ENCODE results near the gene KIAA1671.

KIAA1671 gene

DNA sequence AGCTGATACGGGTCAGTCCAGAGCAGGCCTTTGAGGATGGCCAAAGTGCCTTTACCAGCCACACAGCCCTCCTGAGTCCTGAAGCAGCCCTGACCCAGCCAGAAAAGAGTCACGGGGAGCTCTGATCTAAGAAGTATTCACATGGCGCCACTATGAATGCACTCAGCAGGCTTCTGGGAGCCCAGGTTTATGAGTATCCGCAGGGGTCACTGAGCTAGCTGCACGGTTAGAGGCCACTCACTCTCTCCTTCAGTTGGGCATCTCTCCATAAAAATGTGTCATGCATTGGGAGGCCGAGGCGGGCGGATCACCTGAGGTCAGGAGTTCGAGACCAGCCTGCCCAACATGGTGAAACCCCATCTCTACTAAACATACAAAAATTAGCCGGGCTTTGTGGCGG is 10.3 kb downstream of the KIAA1671 start:
- H3K27me3 Mint-ChIP-seq = peaks cover 7% of the 10 kb centered on the region
- H3K36me3 Mint-ChIP-seq = no peaks in the 10 kb centered on the region
- H3K27ac Mint-ChIP-seq = no peak overlapping the region
- DNase-seq (ENCODE audit: low spot score in 2 of 2) (no peak), ATAC-seq (ENCODE audit: low read depth) (no peak)
- no peaks in the 10 kb centered on the region for H3K4me1 Mint-ChIP-seq
- H3K4me3 Mint-ChIP-seq = no peak overlapping the region
- H3K9me3 Mint-ChIP-seq = no peaks in the 10 kb centered on the region

DNA sequence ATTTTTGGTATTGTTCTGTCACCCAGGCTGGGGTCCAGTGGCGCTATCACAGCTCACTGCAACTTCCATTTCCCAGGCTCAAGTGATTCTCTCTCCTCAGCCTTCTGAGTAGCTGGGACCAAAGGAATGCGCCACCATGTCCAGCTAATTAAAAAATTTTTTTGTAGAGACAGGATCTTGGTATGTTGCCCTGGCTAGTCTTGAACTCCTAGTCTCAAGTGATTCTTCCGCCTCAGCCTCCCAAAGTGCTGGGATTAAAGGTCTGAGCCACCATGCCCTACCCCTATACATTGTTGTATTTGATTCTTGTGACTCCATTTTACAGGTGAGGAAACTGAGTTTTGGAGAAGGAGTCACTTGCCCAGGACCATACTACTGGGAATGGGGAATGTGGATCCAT is 11.9 kb downstream of the KIAA1671 start:
- no peak overlapping the region for H3K27ac Mint-ChIP-seq
- H3K9me3 Mint-ChIP-seq = no peaks in the 10 kb centered on the region
- no peaks in the 10 kb centered on the region for H3K4me1 Mint-ChIP-seq
- H3K27me3 Mint-ChIP-seq = peaks cover 7% of the 10 kb centered on the region
- no peak for ATAC-seq (ENCODE audit: low read depth)
- H3K4me3 Mint-ChIP-seq = no peak overlapping the region
- no peak for DNase-seq (ENCODE audit: low spot score in 2 of 2)
- no peaks in the 10 kb centered on the region for H3K36me3 Mint-ChIP-seq

DNA sequence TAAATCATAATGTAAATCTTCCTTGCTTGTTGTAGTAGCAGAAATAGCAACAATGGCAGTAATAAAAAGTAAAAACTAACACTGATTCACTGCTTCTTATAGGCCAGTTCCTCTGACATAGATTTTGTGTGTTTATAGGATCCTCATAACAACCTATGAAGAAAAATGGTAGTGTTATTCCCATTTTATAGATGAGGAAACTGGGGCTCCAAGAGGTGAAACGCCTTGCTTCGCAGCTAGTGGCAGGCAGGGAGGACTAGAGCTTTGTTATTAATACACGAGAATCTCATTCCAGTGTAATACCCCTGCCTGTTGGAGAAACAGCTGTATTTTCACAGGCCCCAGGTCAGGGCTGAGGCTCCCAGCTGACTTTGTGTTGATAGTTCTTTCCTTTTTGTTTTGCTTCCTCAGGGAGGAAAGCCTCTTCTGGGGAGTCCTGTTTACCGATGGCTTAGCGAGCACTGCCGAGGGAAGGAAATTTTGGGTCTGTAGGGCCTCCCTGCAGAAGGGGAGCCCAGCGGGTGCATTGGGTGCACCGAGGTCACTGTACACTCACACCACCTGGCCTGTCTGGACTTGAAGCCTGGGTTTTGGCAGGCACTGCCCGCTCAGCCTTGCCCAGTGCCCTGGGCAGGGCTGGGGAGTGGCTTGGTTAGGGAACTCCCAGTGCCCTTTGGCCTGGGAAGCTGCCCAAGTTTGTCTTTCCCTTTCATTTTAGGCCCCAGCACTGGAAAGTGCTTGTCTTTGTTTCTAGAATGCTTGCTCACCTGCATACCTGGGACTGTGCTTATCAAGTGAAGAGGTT is 13.5 kb downstream of the KIAA1671 start:
- H3K9me3 Mint-ChIP-seq = no peaks in the 10 kb centered on the region
- no peak overlapping the region for H3K4me3 Mint-ChIP-seq
- no peak overlapping the region for H3K27ac Mint-ChIP-seq
- peaks cover 7% of the 10 kb centered on the region for H3K27me3 Mint-ChIP-seq
- H3K36me3 Mint-ChIP-seq = no peaks in the 10 kb centered on the region
- no peaks in the 10 kb centered on the region for H3K4me1 Mint-ChIP-seq
- ATAC-seq (ENCODE audit: low read depth) (no peak), DNase-seq (ENCODE audit: low spot score in 2 of 2) (no peak)

DNA sequence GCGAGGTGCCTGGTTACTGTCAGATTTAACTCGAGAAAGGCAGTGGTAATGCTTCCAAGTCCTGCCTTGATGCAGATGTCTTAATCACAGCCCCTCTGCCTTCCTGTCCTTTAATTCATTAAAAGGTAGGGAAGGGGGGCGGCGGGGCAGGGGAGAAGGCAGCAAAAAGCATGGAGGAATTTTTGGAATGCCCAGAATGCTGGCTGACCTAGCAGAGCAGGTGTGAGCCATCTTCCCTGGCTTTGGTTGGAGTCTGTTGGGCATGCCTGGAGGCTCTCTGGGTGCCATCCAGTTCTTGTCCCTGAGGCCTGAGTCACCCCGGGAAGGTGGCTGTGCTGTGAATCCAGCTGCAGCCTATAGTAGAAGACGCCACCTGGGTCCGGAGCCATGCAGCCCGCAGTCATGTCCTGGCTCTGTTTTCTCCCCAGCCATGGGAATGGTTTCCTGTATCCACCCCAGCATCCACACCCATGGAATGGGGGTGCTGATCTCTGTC is 15.6 kb downstream of the KIAA1671 start:
- ATAC-seq (ENCODE audit: low read depth) = no peak
- Mint-ChIP-seq H3K36me3 (no peaks in the 10 kb centered on the region), H3K9me3 (no peaks in the 10 kb centered on the region), H3K27me3 (peaks cover 4% of the 10 kb centered on the region), H3K4me1 (no peaks in the 10 kb centered on the region), H3K27ac (no peak overlapping the region), H3K4me3 (no peak overlapping the region)
- DNase-seq (ENCODE audit: low spot score in 2 of 2) = no peak

DNA sequence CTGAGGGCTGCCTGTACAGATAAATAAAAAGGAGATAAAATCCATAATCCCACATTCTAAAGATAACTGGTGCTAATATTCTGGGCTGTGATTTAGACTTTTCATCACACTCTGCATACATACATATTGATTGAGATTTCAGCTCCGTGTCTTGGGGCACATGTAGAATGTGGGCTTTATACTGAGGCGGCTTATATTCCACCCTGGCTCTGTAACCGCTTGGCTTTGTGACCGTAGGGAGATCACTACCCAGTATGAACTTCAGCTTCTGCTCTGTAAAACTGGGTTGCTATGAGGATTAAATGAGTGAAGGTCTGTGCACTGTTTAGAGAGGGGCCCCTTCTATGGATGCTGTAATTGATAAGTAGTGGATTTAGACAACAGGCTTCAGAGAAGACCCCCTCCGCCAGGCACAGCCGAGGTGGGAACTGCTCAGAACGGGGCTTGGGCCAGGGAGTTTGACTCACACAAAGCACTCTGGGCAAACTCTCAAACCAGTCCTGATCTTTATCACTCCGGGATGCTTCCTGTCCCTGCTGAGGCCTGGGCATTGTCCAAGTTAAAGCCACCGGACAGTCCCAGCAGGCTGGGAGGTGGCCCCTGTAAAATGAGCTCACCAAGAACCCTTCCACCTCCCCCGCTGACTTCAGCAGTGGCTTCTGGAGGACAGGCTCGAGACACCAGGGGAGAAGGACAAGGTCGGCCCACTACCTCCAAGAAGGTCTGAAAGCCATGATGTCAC is 17.2 kb downstream of the KIAA1671 start:
- peaks cover 2% of the 10 kb centered on the region for H3K27me3 Mint-ChIP-seq

DNA sequence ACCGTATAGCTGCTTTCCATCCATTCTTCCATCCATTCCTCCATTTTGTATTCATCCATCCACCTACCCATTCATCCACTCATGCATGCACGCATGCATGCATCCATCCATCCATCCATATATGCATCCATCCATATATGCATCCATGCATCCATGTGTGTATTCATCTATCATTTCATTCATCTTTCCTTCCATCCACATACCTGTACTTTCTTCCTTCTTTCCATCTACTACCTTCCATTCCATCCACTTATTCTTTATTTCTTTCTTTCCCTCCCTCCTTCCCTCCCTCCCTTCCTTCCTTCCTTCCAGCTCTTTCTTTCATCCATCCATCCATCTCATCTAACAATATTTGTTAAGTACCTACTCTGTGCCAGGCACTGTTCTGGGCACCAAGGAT is 19.9 kb downstream of the KIAA1671 start:
- Mint-ChIP-seq H3K4me3 (no peak overlapping the region), H3K4me1 (no peaks in the 10 kb centered on the region), H3K27me3 (peaks cover 2% of the 10 kb centered on the region), H3K27ac (no peak overlapping the region), H3K9me3 (no peaks in the 10 kb centered on the region), H3K36me3 (no peaks in the 10 kb centered on the region)
- DNase-seq (ENCODE audit: low spot score in 2 of 2) (no peak), ATAC-seq (ENCODE audit: low read depth) (no peak)

More for the DNA sequence above, 17.2 kb downstream of the KIAA1671 start:
- H3K4me1 Mint-ChIP-seq = no peaks in the 10 kb centered on the region
- H3K4me3 Mint-ChIP-seq = no peak overlapping the region
- H3K9me3 Mint-ChIP-seq = no peaks in the 10 kb centered on the region
- H3K27ac Mint-ChIP-seq = no peak overlapping the region
- ATAC-seq (ENCODE audit: low read depth) = no peak
- H3K36me3 Mint-ChIP-seq = no peaks in the 10 kb centered on the region
- DNase-seq (ENCODE audit: low spot score in 2 of 2) = no peak

DNA sequence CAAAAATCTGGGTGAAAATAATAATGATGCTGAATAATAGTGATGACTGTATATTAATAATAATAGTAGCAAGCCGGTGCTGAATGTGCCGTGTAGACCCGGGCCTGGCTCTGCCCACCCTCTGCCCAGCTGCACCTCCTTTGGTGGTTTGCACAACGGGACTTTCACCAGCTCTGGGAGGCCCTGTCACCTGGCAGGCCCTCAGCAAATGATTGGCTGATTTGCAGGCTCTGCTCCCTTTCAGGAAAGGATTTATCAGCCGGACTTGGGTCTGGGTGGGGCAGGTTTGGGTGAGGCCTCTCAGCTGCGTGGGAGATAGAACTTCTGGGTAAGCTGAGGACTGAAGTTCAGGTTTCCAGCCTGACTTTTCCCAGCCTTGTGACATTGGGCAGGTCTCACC is 21.4 kb downstream of the KIAA1671 start:
- no peak for ATAC-seq (ENCODE audit: low read depth)
- H3K4me1 Mint-ChIP-seq = no peaks in the 10 kb centered on the region
- H3K27ac Mint-ChIP-seq = no peak overlapping the region

DNA sequence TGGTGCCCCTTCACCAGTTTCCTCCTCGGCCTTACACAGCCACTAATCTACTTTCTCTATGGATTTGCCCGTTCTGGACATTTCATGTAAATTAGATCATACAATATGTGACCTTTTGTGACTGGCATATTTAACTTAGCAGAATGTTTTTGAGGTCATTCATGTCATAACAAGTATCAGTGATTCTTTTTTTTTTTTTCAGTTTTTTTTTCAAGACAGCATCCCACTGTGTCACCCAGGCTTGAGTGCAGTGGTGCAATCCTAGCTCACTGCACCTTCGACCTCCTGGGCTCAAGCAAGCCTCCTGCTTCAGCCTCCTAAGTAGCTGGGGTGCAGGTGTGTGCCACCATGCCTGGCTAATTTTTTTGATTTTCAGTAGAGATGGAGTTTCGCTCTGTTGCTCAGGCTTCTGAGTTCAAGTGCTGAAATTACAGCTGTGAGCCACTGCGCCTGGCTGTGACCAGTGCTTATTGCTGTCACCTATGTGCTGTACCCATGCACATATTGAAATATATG is 22.7 kb downstream of the KIAA1671 start:
- H3K4me3 Mint-ChIP-seq = no peak overlapping the region
- ATAC-seq (ENCODE audit: low read depth) (no peak), DNase-seq (ENCODE audit: low spot score in 2 of 2) (no peak)
- no peaks in the 10 kb centered on the region for H3K36me3 Mint-ChIP-seq
- peaks cover 4% of the 10 kb centered on the region for H3K27me3 Mint-ChIP-seq
- H3K4me1 Mint-ChIP-seq = no peaks in the 10 kb centered on the region
- H3K27ac Mint-ChIP-seq = no peak overlapping the region
- H3K9me3 Mint-ChIP-seq = no peaks in the 10 kb centered on the region

More for the DNA sequence above, 21.4 kb downstream of the KIAA1671 start:
- no peak for DNase-seq (ENCODE audit: low spot score in 2 of 2)
- peaks cover 2% of the 10 kb centered on the region for H3K27me3 Mint-ChIP-seq
- H3K4me3 Mint-ChIP-seq = no peak overlapping the region
- H3K36me3 Mint-ChIP-seq = no peaks in the 10 kb centered on the region
- H3K9me3 Mint-ChIP-seq = no peaks in the 10 kb centered on the region

DNA sequence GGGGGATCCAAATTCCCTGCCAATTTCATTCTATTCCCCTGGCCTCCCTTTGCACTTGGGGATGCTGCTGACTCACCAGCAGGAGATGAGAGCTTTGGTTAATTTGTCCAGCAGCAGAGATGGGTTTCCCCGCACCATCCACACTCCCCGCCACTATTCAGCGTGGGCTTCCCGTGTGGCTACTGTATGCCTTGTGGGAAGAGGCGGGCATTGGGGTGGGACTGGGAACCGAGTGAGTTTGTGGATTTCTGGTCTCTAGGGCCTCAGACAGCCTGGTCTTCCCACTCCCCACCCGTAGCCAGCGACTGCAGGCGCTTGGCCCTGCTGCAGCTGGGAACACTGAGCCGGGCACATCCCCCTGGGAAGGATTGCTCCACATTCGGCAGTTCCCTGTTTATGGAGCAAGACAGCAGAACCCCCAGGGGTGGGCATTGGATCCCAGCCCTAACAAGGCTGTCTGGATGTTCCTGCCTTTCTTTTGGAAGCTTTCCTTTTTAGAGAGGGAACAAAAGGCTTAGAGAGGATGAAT is 23.4 kb downstream of the KIAA1671 start:
- no peaks in the 10 kb centered on the region for H3K9me3 Mint-ChIP-seq
- no peaks in the 10 kb centered on the region for H3K36me3 Mint-ChIP-seq
- no peak for DNase-seq (ENCODE audit: low spot score in 2 of 2)
- no peak overlapping the region for H3K4me3 Mint-ChIP-seq
- no peaks in the 10 kb centered on the region for H3K4me1 Mint-ChIP-seq
- H3K27me3 Mint-ChIP-seq = peaks cover 4% of the 10 kb centered on the region
- no peak for ATAC-seq (ENCODE audit: low read depth)
- H3K27ac Mint-ChIP-seq = no peak overlapping the region

DNA sequence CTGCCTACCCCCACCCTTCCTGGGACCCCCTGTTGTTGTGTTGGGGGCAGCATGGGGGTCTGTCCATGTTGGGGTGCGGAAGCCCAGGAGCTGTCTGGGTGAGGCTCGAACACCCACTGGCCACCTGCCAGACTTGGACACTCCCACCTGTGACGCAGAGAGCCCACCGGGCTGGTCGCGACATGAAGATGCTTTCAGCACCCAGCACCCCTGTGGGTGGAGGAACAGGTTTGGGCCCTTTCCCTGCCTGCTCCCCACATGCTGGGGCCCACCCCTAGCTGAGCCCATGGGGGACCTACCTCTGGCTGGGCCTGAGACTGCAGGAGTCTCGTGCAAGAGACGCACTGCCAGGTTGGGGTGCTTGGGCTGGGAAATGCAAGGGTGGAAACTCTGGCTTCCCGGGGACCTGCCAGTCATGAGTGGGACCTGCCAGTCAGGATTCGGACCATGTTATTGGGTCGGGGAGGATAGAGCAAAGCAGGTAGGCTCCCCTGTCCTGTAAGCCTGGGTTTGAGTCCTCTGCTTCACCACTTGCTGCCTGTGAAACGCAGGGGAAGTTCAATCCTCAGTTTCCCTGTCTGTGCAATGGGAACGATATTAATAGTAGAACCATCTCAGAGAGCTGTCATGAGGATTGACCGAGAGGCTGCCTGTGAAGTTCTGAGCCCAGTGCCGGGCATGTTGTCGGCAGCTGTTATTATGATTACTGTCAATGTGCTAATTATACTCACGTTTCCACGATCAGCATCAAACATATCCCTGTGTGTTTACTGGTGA is 24.1 kb downstream of the KIAA1671 start:
- no peak overlapping the region for H3K4me3 Mint-ChIP-seq
- no peaks in the 10 kb centered on the region for H3K4me1 Mint-ChIP-seq
- no peaks in the 10 kb centered on the region for H3K9me3 Mint-ChIP-seq
- peaks cover 4% of the 10 kb centered on the region for H3K27me3 Mint-ChIP-seq
- DNase-seq (ENCODE audit: low spot score in 2 of 2) (no peak), ATAC-seq (ENCODE audit: low read depth) (no peak)
- no peak overlapping the region for H3K27ac Mint-ChIP-seq
- H3K36me3 Mint-ChIP-seq = no peaks in the 10 kb centered on the region

DNA sequence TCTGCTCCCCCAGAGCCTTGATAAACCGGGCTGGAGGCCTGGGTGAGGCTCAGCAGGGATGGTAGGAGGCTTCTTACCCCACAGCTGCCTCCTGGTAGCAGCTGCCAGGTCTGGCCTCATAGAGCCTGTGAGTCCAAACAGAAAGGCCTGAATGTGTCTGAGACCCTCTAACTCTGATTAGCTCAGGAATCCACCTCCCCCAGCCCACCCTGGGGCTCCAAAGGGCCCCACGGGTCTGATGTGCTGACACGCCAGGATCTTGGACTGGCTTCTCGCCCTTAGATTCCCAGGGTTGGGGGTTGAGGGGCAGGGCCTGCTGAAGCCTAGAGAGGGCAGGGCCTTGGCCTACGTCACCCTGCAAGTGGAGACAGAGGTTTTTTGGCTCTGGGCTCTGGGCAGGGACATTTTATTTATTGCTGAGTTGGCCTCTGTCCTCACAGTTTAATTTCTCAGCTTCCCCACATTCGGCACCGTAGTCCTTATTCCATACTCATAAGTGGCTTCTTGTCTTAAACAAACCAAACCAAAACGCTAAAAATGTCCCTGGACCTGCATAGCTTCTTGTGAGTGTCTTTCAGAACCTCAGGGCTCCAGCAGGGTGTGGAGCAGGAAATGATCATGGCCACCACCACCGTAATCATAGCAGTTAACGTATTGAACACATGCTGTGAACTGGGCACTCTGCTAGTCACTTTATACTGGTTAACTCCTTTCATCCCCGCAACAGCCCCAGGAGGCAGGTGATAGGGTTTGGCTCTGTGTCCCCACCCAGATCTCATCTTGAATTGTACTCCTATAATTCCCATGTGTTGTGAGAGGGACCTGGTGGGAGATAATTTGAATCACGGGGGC is 25.1 kb downstream of the KIAA1671 start:
- no peaks in the 10 kb centered on the region for H3K9me3 Mint-ChIP-seq
- H3K4me1 Mint-ChIP-seq = no peaks in the 10 kb centered on the region
- no peaks in the 10 kb centered on the region for H3K36me3 Mint-ChIP-seq
- no peak for DNase-seq (ENCODE audit: low spot score in 2 of 2)
- no peak overlapping the region for H3K27ac Mint-ChIP-seq
- H3K27me3 Mint-ChIP-seq = peaks cover 4% of the 10 kb centered on the region
- H3K4me3 Mint-ChIP-seq = no peak overlapping the region
- no peak for ATAC-seq (ENCODE audit: low read depth)

DNA sequence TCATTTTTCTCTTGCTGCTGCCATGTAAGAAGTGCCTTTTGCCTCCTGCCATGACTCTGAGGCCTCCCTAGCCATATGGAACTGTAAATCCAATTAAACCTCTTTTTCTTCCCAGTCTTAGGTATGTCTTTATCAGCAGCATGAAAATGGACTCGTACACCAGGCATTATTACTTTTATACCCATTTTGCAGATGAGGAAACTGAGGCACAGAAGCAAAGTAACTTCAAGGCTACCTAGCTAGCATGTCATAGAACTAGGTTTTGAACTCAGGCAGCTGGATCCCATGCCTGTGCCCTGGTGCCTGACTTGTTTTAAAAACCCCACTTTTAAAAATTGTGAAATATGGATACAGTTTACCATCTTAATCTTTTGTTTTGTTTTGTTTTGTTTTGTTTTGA is 25.8 kb downstream of the KIAA1671 start:
- Mint-ChIP-seq H3K36me3 (no peaks in the 10 kb centered on the region), H3K27ac (no peak overlapping the region), H3K4me3 (no peak overlapping the region), H3K27me3 (peaks cover 4% of the 10 kb centered on the region), H3K4me1 (no peaks in the 10 kb centered on the region), H3K9me3 (no peaks in the 10 kb centered on the region)
- DNase-seq (ENCODE audit: low spot score in 2 of 2) (no peak), ATAC-seq (ENCODE audit: low read depth) (no peak)

DNA sequence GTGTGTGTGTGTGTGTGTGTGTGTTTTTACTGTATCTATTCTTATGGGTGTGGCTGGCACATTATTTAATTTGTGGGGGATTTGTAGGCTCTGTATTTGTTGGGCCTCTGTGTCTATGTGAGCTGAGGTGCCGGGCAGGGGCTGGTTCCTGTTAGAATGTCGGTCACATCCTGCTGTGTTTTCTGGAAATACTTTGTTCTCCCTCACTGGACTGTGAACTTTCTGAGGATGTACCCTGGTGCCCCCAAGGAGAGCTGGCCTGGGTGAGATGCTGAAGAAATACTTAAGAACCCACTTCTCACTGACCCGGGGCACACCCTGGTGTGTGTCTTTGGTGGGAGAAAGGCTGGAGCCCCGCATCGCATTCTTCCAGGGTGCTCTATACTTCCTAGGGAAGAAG is 28.6 kb downstream of the KIAA1671 start:
- H3K27me3 Mint-ChIP-seq = peaks cover 8% of the 10 kb centered on the region

More for the DNA sequence above, 28.6 kb downstream of the KIAA1671 start:
- Mint-ChIP-seq H3K9me3 (peaks cover 2% of the 10 kb centered on the region), H3K4me1 (peaks cover 3% of the 10 kb centered on the region), H3K36me3 (no peaks in the 10 kb centered on the region), H3K27ac (no peak overlapping the region), H3K4me3 (no peak overlapping the region)
- DNase-seq (ENCODE audit: low spot score in 2 of 2) (no peak), ATAC-seq (ENCODE audit: low read depth) (no peak)

All from memory B cell (primary cell).